ENCODE data around the gene MAP3K5.
A peak's percentile ranks its signal among the peaks of the same experiment; 100 is the strongest.

The MAP3K5 gene

DNA sequence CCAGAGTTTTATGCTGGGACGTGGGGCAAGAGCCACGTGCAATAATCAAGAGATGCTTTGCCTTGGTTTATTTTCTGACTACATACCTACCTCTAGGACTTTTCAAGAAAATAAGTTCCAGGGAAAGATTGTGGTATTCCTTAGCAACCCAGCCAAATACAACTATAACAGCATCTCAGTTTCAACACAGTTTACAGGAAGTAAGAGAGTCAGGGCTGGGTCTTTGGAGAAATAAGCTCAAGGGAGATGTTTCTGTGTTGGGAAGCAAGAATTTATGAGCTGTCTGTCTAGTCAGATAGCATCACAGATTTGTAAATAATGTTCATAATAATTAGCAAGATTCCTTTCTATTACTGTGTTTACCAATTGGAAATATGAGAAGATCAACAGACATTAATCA lies 35.1 kb downstream of the MAP3K5 start:
- H3K4me3 ChIP-seq (ENCODE audit: low read depth in 1 of 2, low read length in 1 of 2): peak overlapping the region; percentile 28 to 49
- no peaks in the 10 kb centered on the region for H3K27me3 ChIP-seq
- H3K9me3 ChIP-seq: no peaks in the 10 kb centered on the region
- no peaks in the 10 kb centered on the region for H3K36me3 ChIP-seq
- peaks cover 65 to 75% of the 10 kb centered on the region in 2 experiments for H3K4me1 ChIP-seq (ENCODE audit: control insufficient read depth in 1 of 2, insufficient read depth in 1 of 2, low read depth in 1 of 2, low read length in 1 of 2)
- H3K27ac ChIP-seq: peak overlapping the region; percentile 85
- TF ChIP-seq, protein P1, sequence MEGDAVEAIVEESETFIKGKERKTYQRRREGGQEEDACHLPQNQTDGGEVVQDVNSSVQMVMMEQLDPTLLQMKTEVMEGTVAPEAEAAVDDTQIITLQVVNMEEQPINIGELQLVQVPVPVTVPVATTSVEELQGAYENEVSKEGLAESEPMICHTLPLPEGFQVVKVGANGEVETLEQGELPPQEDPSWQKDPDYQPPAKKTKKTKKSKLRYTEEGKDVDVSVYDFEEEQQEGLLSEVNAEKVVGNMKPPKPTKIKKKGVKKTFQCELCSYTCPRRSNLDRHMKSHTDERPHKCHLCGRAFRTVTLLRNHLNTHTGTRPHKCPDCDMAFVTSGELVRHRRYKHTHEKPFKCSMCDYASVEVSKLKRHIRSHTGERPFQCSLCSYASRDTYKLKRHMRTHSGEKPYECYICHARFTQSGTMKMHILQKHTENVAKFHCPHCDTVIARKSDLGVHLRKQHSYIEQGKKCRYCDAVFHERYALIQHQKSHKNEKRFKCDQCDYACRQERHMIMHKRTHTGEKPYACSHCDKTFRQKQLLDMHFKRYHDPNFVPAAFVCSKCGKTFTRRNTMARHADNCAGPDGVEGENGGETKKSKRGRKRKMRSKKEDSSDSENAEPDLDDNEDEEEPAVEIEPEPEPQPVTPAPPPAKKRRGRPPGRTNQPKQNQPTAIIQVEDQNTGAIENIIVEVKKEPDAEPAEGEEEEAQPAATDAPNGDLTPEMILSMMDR (IDR thresholded peaks at IDR 0.05): no peak

DNA sequence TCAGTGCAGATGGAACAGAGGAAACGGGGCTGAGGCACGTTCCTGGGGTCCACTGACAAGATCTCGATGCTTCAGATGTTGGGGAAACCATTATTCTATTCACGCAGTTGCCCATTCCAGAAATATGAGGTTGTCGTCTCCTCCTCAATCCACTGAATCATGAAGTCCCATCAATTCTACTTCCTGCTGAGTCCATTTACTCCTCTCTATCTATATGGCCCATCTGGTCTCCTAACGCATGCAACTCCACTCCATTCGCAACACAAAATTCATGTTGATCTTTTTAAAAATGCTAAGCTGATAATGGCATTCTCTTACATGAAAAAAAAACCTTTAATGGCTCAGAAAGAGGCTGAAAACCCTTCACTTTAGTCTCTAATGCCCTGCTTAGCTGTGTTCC lies 37.5 kb downstream of the MAP3K5 start:
- Histone ChIP-seq H3K4me1 (ENCODE audit: control insufficient read depth in 1 of 2, insufficient read depth in 1 of 2, low read depth in 1 of 2, low read length in 1 of 2) (peaks cover 68 to 75% of the 10 kb centered on the region in 2 experiments), H3K36me3 (no peaks in the 10 kb centered on the region), H3K9me3 (no peaks in the 10 kb centered on the region), H3K27ac (peak overlapping the region; percentile 85), H3K27me3 (no peaks in the 10 kb centered on the region), H3K4me3 (ENCODE audit: low read depth in 1 of 2, low read length in 1 of 2) (no peak overlapping the region)
- TF ChIP-seq, protein P1 (IDR thresholded peaks at IDR 0.05): no peak

DNA sequence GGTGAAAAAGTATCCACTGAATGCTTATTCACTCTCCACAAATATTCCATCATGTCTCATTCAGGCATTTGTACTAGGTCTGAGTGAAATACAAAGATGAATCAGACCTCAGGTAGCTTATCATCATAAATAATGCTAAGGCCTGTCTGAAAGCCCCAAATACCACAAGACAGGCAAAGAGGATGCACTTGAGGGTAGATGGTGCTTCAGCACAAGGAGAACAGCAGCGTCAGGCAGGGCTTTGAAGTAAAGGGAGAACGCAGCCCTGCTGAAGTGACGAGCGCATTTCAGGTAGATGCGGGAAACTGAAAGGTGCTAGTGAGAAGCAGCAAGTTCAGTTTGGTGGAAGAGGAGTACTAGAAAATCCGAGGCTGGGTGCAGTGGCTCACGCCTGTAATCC lies 38.7 kb downstream of the MAP3K5 start:
- Histone ChIP-seq H3K4me3 (ENCODE audit: low read depth in 1 of 2, low read length in 1 of 2) (no peak overlapping the region), H3K27me3 (no peaks in the 10 kb centered on the region), H3K4me1 (ENCODE audit: control insufficient read depth in 1 of 2, insufficient read depth in 1 of 2, low read depth in 1 of 2, low read length in 1 of 2) (peaks cover 75 to 81% of the 10 kb centered on the region in 2 experiments), H3K9me3 (no peaks in the 10 kb centered on the region), H3K27ac (peak overlapping the region; percentile 1), H3K36me3 (no peaks in the 10 kb centered on the region)
- TF ChIP-seq, protein P1 (IDR thresholded peaks at IDR 0.05): no peak

DNA sequence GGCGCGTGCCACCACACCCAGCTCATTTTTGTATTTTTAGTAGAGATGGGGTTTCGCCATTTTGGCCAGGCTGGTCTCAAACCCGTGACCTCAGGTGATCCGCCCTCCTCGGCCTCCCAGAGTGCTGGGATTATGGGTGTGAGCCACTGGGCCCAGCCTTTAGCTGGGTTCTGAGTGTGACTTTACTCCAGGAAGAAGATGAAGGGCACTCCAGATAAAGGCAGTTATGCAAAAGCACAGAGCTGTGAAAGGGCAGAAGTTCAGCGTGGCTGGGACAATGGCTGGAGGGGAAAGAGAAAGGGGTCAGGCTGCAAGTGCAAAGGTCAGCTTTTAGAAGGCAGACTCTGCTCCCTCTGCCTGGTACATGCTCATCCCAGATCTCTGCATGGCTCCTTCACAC lies 39.7 kb downstream of the MAP3K5 start:
- Histone ChIP-seq H3K36me3 (no peaks in the 10 kb centered on the region), H3K9me3 (no peaks in the 10 kb centered on the region), H3K4me1 (ENCODE audit: control insufficient read depth in 1 of 2, insufficient read depth in 1 of 2, low read depth in 1 of 2, low read length in 1 of 2) (peaks cover 66 to 71% of the 10 kb centered on the region in 2 experiments), H3K27ac (peak overlapping the region; percentile 77), H3K27me3 (no peaks in the 10 kb centered on the region), H3K4me3 (ENCODE audit: low read depth in 1 of 2, low read length in 1 of 2) (no peak overlapping the region)
- TF ChIP-seq, protein P1 (IDR thresholded peaks at IDR 0.05): no peak

DNA sequence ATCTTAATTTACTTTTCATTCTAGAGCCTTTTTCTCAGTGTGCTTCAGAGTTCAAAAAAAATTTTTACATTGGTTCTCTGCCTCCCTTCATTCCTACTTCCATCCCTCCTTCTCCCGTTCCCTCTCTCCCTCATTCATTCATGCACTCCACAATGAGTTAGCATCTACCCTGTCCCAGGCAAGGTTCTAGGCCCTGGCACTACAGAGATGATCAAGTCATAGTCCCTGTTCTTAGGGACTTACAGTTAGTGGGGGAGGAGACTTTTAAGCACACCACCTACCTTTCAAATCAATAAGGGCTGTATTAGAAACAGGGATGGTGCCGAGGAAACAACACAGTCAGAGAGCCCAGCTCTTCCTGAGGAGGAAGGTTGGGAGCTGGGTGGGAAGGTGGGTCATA lies 40.3 kb downstream of the MAP3K5 start:
- H3K36me3 ChIP-seq: no peaks in the 10 kb centered on the region
- H3K4me1 ChIP-seq (ENCODE audit: control insufficient read depth in 1 of 2, insufficient read depth in 1 of 2, low read depth in 1 of 2, low read length in 1 of 2): peaks cover 60 to 65% of the 10 kb centered on the region in 2 experiments
- peak overlapping the region; percentile 25 to 40 for H3K4me3 ChIP-seq (ENCODE audit: low read depth in 1 of 2, low read length in 1 of 2)
- peak overlapping the region; percentile 77 for H3K27ac ChIP-seq
- TF ChIP-seq, protein P1 (IDR thresholded peaks at IDR 0.05): no peak
- H3K27me3 ChIP-seq: no peaks in the 10 kb centered on the region
- no peaks in the 10 kb centered on the region for H3K9me3 ChIP-seq

DNA sequence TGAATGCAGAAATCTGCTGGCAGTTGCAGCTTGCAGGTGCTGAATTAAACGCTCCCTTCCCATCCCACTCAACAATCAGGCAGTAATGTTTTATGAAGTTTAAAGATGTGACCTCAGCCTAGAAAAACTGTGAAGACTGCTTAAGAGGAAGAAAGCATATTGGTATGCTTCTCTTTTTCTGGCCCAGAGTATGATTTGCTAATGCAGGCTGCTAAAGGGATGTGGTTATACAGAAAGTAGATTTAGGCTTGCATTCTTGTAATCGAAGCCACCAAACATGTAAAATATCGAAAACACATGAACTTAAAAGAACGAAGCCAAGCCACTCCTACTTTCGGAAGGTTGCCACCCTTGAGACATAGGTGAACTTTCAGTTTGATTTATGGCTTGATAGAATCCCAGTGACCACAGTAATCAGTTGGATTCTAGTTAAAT lies 40.7 kb downstream of the MAP3K5 start:
- TF ChIP-seq, protein P1 (IDR thresholded peaks at IDR 0.05): no peak
- Histone ChIP-seq H3K27ac (peak overlapping the region; percentile 77), H3K4me3 (ENCODE audit: low read depth in 1 of 2, low read length in 1 of 2) (peak overlapping the region; percentile 25 to 40), H3K36me3 (no peaks in the 10 kb centered on the region), H3K4me1 (ENCODE audit: control insufficient read depth in 1 of 2, insufficient read depth in 1 of 2, low read depth in 1 of 2, low read length in 1 of 2) (peaks cover 56 to 61% of the 10 kb centered on the region in 2 experiments), H3K27me3 (no peaks in the 10 kb centered on the region), H3K9me3 (no peaks in the 10 kb centered on the region)

Measured in neutrophil (primary cell).